Suprapubic skin (tissue), 4 donors: ENCODE measurements around the gene NSMCE3.

ENCODE experiments used
- EP300 ChIP-seq: sonication (generic); formaldehyde crosslinking; IDR thresholded peaks from one replicate; pipeline ENCODE4 v1.6.1; 2017; ENCODE audit warnings: antibody characterized with exemption
- POLR2A ChIP-seq, 2 donors: fragments of 450-650 bp; IDR thresholded peaks; one replicate each; pipeline ENCODE4 v1.6.1; 2017; ENCODE audit warnings: antibody characterized with exemption in 2 of 2, mild to moderate bottlenecking in 2 of 2, moderate library complexity in 2 of 2
- POLR2AphosphoS5 ChIP-seq, 3 donors: sonication (generic); formaldehyde crosslinking; IDR thresholded peaks; one replicate each; pipeline ENCODE4 v1.6.1; 2017; ENCODE audit warnings: antibody characterized with exemption in 3 of 3
- TF ChIP-seq, protein P1 (sequence below), 2 donors: fragments of 200-600 bp in 1 of 2; fragments of 450-650 bp in 1 of 2; sonication (generic) in 1 of 2; IDR thresholded peaks; one replicate each; pipeline ENCODE4 v1.5.1; 2016 to 2019; ENCODE audit warnings: antibody characterized with exemption in 2 of 2, mild to moderate bottlenecking in 1 of 2, moderate library complexity in 1 of 2

DNA sequence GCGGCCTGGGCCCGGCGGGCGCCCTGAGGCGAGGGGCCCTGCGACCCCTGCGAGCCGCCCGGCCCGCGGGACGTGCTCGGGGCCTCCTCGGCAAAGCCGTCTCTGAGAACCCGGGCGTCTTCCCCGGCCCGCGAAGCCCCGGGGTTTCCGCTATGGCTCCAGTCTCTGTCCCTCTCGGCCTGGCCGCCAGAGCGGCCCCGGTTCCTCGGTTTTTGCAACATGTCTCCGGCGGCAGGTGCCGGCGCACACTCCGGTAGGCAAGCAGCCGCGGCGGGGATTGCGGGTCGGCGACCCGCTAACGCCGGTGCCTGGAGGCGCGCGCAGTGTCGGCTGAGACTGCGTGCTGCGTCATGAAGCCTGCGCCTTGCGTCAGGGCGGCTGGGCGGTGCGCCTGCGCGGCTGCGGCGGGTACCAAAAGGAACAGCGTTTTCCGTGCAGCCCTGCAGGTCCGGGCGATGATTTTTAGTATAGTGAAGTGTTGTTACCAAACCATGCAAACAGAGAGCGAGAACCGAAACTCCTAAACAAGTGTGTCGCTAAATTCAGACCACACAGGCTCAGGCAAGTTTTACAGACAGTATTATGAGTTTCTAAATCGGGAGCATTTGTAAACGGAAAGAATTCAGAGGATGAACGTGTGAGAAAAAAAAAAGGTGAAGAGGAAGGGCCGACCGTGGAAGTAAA, at the start of gene NSMCE3:
- TF ChIP-seq POLR2A (IDR thresholded peaks at IDR 0.05) (peak; percentile 25 to 87), POLR2AphosphoS5 (IDR thresholded peaks at IDR 0.05) (peak in 2 of 3 donors; percentile 12 to 68), EP300 (no peak)
- TF ChIP-seq, protein P1, sequence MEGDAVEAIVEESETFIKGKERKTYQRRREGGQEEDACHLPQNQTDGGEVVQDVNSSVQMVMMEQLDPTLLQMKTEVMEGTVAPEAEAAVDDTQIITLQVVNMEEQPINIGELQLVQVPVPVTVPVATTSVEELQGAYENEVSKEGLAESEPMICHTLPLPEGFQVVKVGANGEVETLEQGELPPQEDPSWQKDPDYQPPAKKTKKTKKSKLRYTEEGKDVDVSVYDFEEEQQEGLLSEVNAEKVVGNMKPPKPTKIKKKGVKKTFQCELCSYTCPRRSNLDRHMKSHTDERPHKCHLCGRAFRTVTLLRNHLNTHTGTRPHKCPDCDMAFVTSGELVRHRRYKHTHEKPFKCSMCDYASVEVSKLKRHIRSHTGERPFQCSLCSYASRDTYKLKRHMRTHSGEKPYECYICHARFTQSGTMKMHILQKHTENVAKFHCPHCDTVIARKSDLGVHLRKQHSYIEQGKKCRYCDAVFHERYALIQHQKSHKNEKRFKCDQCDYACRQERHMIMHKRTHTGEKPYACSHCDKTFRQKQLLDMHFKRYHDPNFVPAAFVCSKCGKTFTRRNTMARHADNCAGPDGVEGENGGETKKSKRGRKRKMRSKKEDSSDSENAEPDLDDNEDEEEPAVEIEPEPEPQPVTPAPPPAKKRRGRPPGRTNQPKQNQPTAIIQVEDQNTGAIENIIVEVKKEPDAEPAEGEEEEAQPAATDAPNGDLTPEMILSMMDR (IDR thresholded peaks at IDR 0.05) = no peak
